C4-2B (cell line): ENCODE measurements around the gene MYH2.
"Not testable (repeated sequence)": the region's sequence is repeated elsewhere in the genome, so short reads cannot be mapped to it uniquely, and the experiment has no call there.

Source experiments
- H3K27ac ChIP-seq: fragments of 450-650 bp; 2 replicates; pipeline ENCODE4 v1.5.1; 2017
- ZFX ChIP-seq: fragments of 450-650 bp; IDR thresholded peaks from 2 replicates; pipeline ENCODE4 v1.6.1; 2017
- TF ChIP-seq, protein P1 (sequence below): fragments of 450-650 bp; conservative IDR thresholded peaks from 2 replicates; pipeline ENCODE4 v1.5.1; 2017; ENCODE audit warnings: mild to moderate bottlenecking

Gene MYH2

DNA sequence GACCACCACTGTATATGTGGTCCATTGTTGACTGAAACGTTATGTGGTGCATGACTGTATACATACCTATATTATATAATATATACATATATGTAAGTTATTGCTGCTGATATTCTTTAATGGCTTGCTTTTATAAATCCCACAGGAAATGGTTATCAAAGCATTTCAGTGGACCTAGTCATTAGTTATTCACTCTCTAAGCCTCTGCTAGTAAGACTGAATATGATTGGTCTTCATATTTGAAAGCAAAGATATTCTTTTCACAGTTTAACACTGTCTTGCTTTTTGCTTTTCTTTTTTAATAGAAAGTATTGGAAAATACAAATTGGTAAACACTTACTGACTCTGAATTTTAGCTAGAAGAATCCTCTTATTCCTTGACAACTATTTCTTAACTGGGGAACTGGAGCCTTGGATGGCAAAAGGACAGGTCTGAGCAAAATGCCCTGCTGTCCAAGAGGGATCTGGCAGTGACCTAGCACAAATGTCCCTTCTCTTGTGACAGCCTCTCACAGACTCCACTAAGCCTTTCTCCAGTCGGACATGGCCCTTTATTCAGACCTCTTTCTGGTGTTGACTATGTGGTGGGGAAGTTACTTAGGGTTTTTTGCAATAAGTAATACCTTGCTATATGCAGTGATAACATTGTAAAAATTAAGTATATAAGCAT, 14.7 kb upstream of the MYH2 start:
- TF ChIP-seq ZFX = no peak
- TF ChIP-seq, protein P1, sequence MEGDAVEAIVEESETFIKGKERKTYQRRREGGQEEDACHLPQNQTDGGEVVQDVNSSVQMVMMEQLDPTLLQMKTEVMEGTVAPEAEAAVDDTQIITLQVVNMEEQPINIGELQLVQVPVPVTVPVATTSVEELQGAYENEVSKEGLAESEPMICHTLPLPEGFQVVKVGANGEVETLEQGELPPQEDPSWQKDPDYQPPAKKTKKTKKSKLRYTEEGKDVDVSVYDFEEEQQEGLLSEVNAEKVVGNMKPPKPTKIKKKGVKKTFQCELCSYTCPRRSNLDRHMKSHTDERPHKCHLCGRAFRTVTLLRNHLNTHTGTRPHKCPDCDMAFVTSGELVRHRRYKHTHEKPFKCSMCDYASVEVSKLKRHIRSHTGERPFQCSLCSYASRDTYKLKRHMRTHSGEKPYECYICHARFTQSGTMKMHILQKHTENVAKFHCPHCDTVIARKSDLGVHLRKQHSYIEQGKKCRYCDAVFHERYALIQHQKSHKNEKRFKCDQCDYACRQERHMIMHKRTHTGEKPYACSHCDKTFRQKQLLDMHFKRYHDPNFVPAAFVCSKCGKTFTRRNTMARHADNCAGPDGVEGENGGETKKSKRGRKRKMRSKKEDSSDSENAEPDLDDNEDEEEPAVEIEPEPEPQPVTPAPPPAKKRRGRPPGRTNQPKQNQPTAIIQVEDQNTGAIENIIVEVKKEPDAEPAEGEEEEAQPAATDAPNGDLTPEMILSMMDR = no peak
- no peak overlapping the region for H3K27ac ChIP-seq

DNA sequence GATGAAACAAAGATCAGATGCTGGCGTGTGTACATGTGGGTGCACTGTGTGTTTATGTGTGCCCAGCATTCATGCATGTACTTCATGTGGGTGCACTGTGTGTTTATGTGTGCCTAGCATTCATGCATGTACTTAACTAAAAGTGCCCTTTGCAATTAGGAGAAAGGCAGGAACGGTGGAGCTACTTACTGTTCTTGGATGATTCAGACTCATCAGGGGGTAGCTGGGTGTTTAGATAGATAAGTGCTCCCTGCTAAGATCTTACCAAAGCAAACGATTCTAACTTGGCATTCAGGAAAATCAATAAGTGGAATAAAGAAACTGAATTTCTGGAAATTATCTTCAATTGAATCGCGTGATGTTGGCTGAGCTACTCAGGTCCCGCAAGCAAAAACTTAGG, 8.6 kb upstream of the MYH2 start:
- TF ChIP-seq, protein P1 = no peak
- no peak overlapping the region for H3K27ac ChIP-seq

DNA sequence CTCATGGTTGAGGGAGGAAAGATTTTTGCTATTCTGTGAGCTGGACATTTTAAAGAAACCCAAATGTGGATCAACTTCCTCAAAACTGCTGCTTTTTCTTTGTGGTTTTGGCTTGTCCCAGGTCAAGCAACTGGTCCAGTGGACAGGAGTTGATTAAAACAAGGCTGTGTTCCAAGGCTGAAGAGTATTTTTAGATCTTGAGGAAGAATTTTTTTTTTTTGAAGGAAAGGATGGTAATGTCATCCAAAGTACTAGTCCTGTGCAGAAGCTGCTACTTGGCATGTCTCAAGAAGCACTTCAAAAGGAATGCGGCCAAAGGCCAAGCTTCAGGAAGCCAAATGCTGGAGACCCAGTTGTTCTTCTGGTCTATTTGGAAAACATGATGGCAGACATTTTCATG, 8.0 kb upstream of the MYH2 start:
- no peak overlapping the region for H3K27ac ChIP-seq
- no peak for TF ChIP-seq ZFX
- TF ChIP-seq, protein P1 = no peak

DNA sequence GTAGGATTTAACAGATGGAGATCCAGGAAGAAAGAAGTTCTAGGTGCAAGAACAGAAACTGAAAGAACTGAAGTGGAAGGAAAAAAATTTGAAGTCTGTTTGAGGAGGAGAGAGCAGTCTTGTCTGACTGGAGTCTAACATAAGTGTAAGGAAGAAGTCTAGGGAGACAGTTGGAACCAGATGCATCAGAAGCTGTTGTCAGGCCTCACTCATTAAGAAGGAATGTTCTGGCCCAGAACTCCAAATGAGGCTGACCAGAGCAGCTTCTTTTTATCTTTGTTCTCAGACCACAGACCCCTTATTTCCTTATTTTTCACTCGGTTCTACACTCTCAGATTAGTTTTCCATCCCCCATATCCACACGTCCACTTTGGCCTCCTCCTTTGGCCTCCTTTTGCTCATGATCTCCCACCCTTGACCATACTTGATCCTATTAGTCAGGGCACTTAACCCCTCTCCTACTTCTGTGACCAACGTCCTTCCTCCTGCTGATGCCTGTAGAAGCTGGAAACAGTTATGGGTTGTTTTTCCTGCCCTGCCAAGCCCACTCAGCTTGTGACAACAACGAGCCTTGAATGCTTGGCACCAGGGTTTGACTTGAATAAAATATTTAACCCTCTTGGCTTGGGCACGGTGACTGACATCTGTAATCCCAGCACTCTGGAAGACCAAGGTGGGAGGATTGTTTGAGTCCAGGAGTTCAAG, 7.0 kb upstream of the MYH2 start:
- no peak for TF ChIP-seq ZFX
- TF ChIP-seq, protein P1 = no peak
- no peak overlapping the region for H3K27ac ChIP-seq

DNA sequence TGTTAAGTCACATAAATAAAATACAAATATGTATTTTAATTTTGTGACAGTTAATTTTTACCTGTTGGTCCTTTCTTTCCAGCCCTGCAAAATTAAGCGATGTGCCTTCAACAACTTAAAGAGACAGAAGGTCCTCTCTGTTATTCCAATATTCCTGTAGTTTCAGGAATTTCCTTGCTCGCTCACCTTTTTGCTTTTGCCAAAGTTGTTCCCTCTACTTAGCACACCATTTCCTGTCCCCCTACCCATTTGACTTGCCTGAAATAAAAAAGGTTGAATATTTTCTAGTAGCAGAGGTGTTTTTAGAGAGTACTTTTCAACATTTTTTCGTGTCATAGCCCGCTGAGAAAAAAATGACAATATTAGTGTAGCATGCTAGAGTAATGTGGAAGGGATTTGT, 556 bp upstream of the MYH2 start:
- H3K27ac ChIP-seq = no peak overlapping the region
- TF ChIP-seq ZFX = no peak
- TF ChIP-seq, protein P1 = no peak

DNA sequence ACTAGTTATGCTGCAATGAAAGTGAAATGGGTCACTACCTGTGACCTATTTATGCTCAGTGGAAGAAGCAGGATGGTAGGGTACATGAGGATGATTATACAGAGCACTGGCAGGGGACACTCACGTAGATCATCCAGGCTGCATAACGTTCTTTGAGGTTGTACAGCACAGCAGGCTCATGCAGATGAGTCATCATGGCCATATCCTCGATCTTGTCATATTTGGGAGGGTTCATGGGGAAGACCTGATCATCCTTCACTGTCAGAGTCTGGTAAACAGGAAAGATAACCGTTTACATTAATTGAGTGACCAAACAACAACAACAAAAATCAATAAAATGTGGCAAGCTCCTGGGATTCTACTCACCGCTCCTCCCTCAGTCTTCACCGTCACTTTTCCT, 2.1 kb downstream of the MYH2 start:
- H3K27ac ChIP-seq = no peak overlapping the region
- TF ChIP-seq, protein P1 = no peak
- no peak for TF ChIP-seq ZFX

DNA sequence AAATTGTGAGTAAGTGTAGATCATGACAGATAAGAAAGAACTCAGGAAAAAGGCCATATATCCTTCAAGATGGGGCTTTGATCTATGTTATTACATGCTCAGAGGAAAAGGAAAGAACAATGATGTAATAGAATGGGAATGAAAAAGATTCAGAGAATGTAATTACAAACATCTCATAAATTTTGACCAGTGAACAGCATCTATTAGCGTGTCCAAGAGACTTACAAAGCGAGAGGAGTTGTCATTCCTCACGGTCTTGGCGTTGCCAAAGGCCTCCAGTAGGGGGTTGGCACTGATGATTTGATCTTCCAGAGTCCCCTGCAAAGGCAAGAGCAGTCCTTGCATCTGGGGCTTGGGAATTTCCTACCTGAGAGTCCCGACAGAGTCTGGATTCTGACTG, 6.0 kb downstream of the MYH2 start:
- H3K27ac ChIP-seq = not testable (repeated sequence)

DNA sequence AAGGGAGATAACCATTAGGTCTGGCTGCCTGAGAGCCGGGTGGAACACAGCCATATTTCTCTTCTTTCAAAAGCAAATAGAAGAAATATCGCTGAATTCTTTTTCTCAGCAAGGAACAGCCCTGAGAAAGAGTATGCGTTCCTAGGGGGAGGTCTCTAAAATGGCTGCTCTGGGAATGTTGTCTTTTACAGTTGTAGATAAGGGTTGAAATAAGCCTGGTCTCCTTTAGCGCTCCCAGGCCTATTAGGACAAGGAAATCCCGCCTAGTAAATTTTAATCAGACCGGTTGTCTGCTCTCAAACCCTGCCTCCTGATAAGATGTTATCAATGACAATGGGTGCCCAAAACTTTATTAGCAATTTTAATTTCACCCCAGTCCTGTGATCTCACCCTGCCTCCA, 8.3 kb downstream of the MYH2 start:
- H3K27ac ChIP-seq = not testable (repeated sequence)
